SK-N-SH (cell line): Measurements from ENCODE around the gene OR52D1. TPM values are rescaled to one million over a fixed set of nuclear protein-coding genes. Genes with fewer than 3 reads are reported as not detected.

Source experiments
- CTCF ChIA-PET: fragments of 300-600, 350-600 bp; formaldehyde crosslinking; extraction: SDS; loops from one replicate; lab custom pipeline; 2021; lab: Yijun Ruan, JAX
- POLR2A ChIA-PET: fragments of 350-600 bp; sonication (Branson Sonifier 250); formaldehyde crosslinking; extraction: SDS; loops from one replicate; lab custom pipeline; 2020; ENCODE audit warnings: antibody characterized with exemption, inconsistent platforms; lab: Yijun Ruan, JAX
- DNase-seq: peaks from one replicate; pipeline ENCODE4 v3.0.0; 2012
- H2AFZ ChIP-seq: fragments of 200-600 bp; sonication (generic); 2 replicates; pipeline ENCODE4 v1.8.1; 2016; ENCODE audit warnings: antibody characterized with exemption, mild to moderate bottlenecking, low read depth
- H3F3A ChIP-seq: fragments of 200-600 bp; sonication (generic); replicated peaks from 2 replicates; pipeline ENCODE3; 2016; ENCODE audit warnings: antibody characterized with exemption, mild to moderate bottlenecking; ENCODE audit not compliant: insufficient read depth
- H3K27ac ChIP-seq, 2 experiments: fragments of 200-500 bp in 1 of 2; fragments of 200-600 bp in 1 of 2; sonication (Bioruptor generic) in 1 of 2; sonication (generic), shearing (Covaris generic) in 1 of 2; 2 replicates each; pipeline versions ENCODE4 v1.5.1 to v1.6.1; 2014 to 2016; ENCODE audit warnings: low read depth in 2 of 2, inconsistent platforms in 1 of 2, low read length in 1 of 2, mild to moderate bottlenecking in 1 of 2, mixed read lengths in 1 of 2
- H3K27me3 ChIP-seq: fragments of 200-600 bp; sonication (generic), shearing (Covaris generic); 2 replicates; pipeline ENCODE4 v1.6.1; 2016; ENCODE audit warnings: mixed run types; ENCODE audit not compliant: insufficient read depth
- H3K36me3 ChIP-seq, 2 experiments: fragments of 200-500 bp in 1 of 2; fragments of 200-600 bp in 1 of 2; sonication (Bioruptor generic) in 1 of 2; sonication (generic) in 1 of 2; replicated peaks in 1 of 2; 2 replicates each; pipeline versions ENCODE3 to v1.5.1; 2014 to 2016; ENCODE audit warnings: low read length in 1 of 2, mild to moderate bottlenecking in 1 of 2; ENCODE audit not compliant: insufficient read depth in 2 of 2, control insufficient read depth in 1 of 2
- H3K4me1 ChIP-seq, 2 experiments: fragments of 200-500 bp in 1 of 2; fragments of 200-600 bp in 1 of 2; sonication (Bioruptor generic) in 1 of 2; sonication (generic), shearing (Covaris generic) in 1 of 2; 2 replicates each; pipeline versions ENCODE4 v1.5.1 to v1.6.1; 2014 to 2016; ENCODE audit warnings: low read depth in 1 of 2, low read length in 1 of 2, mixed run types in 1 of 2; ENCODE audit not compliant: insufficient read depth in 2 of 2, control insufficient read depth in 1 of 2
- H3K4me2 ChIP-seq: fragments of 200-600 bp; sonication (generic), shearing (Covaris generic); 2 replicates; pipeline ENCODE4 v1.6.1; 2017; ENCODE audit warnings: mixed run types
- H3K4me3 ChIP-seq, 2 experiments: fragments of 200-500 bp in 1 of 2; fragments of 200-600 bp in 1 of 2; sonication (Bioruptor generic) in 1 of 2; sonication (generic), shearing (Covaris generic) in 1 of 2; 2 replicates each; pipeline versions ENCODE4 v1.5.1 to v1.8.1; 2014 to 2016; ENCODE audit warnings: low read depth in 2 of 2, inconsistent platforms in 1 of 2, low read length in 1 of 2, mild to moderate bottlenecking in 1 of 2, mixed read lengths in 1 of 2, moderate library complexity in 1 of 2
- H3K79me2 ChIP-seq: fragments of 200-600 bp; sonication (generic); 2 replicates; pipeline ENCODE4 v1.8.1; 2017; ENCODE audit warnings: mild to moderate bottlenecking; ENCODE audit not compliant: insufficient read depth
- H3K9ac ChIP-seq: fragments of 200-600 bp; sonication (generic); 2 replicates; pipeline ENCODE4 v1.6.1; 2017; ENCODE audit warnings: mixed run types
- H3K9me2 ChIP-seq: fragments of 200-600 bp; sonication (generic); 2 replicates; pipeline ENCODE4 v1.6.1; 2017; ENCODE audit warnings: mixed run types
- H3K9me3 ChIP-seq: fragments of 200-600 bp; sonication (generic); 2 replicates; pipeline ENCODE4 v1.6.1; 2017; ENCODE audit warnings: mixed run types, mild to moderate bottlenecking, moderate library complexity
- H4K20me1 ChIP-seq: fragments of 200-600 bp; sonication (generic); 2 replicates; pipeline ENCODE4 v1.6.1; 2017; ENCODE audit warnings: mild to moderate bottlenecking, mixed run types; ENCODE audit not compliant: insufficient read depth
- ELF1 ChIP-seq: IDR thresholded peaks from 2 replicates; pipeline ENCODE4 v1.4.0; 2012
- FOXJ3 ChIP-seq: sonication (generic); formaldehyde crosslinking; IDR thresholded peaks from 2 replicates; pipeline ENCODE4 v1.5.1; 2020; ENCODE audit warnings: mild to moderate bottlenecking, missing genetic modification reagents
- GABPA ChIP-seq: IDR thresholded peaks from 2 replicates; pipeline ENCODE4 v1.4.0; 2012; ENCODE audit warnings: low read depth, mild to moderate bottlenecking
- GATA2 ChIP-seq: sonication (generic); formaldehyde crosslinking; IDR thresholded peaks from 2 replicates; pipeline ENCODE4 v1.5.0; 2020; ENCODE audit warnings: mild to moderate bottlenecking, missing genetic modification reagents
- JUND ChIP-seq: IDR thresholded peaks from 2 replicates; pipeline ENCODE4 v1.4.0; 2012
- NFIC ChIP-seq: IDR thresholded peaks from 2 replicates; pipeline ENCODE4 v1.4.0; 2012; ENCODE audit warnings: borderline replicate concordance
- NRF1 ChIP-seq: IDR thresholded peaks from 2 replicates; pipeline ENCODE4 v1.6.1; 2012; ENCODE audit warnings: low read depth, mild to moderate bottlenecking, low read length
- POLR2AphosphoS5 ChIP-seq: IDR thresholded peaks from 2 replicates; pipeline ENCODE4 v1.6.1; 2012; ENCODE audit warnings: low read depth, low read length
- RAD21 ChIP-seq: IDR thresholded peaks from 2 replicates; pipeline ENCODE4 v1.6.1; 2012; ENCODE audit warnings: mild to moderate bottlenecking, low read length
- TCF12 ChIP-seq: IDR thresholded peaks from 2 replicates; pipeline ENCODE4 v1.4.0; 2012
- TEAD4 ChIP-seq: IDR thresholded peaks from 2 replicates; pipeline ENCODE4 v1.4.0; 2012; ENCODE audit warnings: mild to moderate bottlenecking, borderline replicate concordance; ENCODE audit not compliant: insufficient read depth
- YY1 ChIP-seq: IDR thresholded peaks from 2 replicates; pipeline ENCODE4 v1.4.0; 2012; ENCODE audit warnings: low read depth, mild to moderate bottlenecking
- WGBS: methylation state at CpG from one replicate; pipeline ENCODE4 v1.1.6; 2017; ENCODE audit warnings: low lambda C conversion rate; 5-methylcytosine and 5-hydroxymethylcytosine counted together
- polyA plus RNA-seq, 3 experiments: library from polyadenylated mRNA; depleted of rRNA; stranded (reverse); fragments of >200 nt; gene quantifications; 2 replicates each; pipeline ENCODE4 v1.2.3, GENCODE V29; 2012
- TF ChIP-seq, protein P1 (sequence below): IDR thresholded peaks from 2 replicates; pipeline ENCODE4 v1.6.1; 2012; ENCODE audit warnings: mild to moderate bottlenecking, low read depth, low read length, moderate library complexity
- TF ChIP-seq, protein P2 (sequence below): fragments of 200-600 bp; sonication (generic); IDR thresholded peaks from 2 replicates; pipeline ENCODE4 v1.6.1; 2017; ENCODE audit warnings: antibody characterized with exemption, mild to moderate bottlenecking, moderate library complexity
- TF ChIP-seq, protein P3 (sequence below): IDR thresholded peaks from 2 replicates; pipeline ENCODE4 v1.4.0; 2012; ENCODE audit warnings: low read depth, borderline replicate concordance

OR52D1 gene
- polyA plus RNA-seq, 1 of the 3 experiments (the other 2 are of a cell fraction), result not detected

DNA sequence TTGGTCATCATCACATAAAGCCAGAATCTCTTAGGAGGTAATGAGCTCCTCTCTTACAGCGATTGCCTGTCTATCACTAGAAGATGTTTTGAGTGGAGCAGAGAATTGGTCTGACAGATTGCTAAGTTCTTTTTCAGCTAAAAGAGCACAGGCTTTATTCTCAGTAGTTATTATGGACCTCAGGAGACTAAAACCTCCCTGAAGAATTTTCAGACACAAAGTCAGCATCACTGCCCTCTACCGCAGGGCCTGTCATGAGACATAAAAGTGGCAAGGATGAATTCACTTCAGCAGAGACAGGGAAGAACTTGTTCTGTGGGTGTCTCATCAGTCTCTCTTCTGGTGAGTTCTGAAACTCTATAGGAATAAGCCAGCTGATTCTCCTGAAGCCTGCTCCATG lies 39.5 kb upstream of the OR52D1 start, which contains the start of gene OR51I2:
TSS of gene OR51I2 (plus strand) at position 301 of the 400 bp plus-strand sequence. CDS start 4,166 bp downstream, outside the sequence.
- H3K79me2 ChIP-seq, result no peaks in the 10 kb centered on the region
- H3K9me3 ChIP-seq, result no peaks in the 10 kb centered on the region
- TF ChIP-seq FOXJ3, result no peak
- no peak for TF ChIP-seq POLR2AphosphoS5
- TF ChIP-seq RAD21, result no peak
- TF ChIP-seq ELF1, result no peak
- TF ChIP-seq, protein P1, sequence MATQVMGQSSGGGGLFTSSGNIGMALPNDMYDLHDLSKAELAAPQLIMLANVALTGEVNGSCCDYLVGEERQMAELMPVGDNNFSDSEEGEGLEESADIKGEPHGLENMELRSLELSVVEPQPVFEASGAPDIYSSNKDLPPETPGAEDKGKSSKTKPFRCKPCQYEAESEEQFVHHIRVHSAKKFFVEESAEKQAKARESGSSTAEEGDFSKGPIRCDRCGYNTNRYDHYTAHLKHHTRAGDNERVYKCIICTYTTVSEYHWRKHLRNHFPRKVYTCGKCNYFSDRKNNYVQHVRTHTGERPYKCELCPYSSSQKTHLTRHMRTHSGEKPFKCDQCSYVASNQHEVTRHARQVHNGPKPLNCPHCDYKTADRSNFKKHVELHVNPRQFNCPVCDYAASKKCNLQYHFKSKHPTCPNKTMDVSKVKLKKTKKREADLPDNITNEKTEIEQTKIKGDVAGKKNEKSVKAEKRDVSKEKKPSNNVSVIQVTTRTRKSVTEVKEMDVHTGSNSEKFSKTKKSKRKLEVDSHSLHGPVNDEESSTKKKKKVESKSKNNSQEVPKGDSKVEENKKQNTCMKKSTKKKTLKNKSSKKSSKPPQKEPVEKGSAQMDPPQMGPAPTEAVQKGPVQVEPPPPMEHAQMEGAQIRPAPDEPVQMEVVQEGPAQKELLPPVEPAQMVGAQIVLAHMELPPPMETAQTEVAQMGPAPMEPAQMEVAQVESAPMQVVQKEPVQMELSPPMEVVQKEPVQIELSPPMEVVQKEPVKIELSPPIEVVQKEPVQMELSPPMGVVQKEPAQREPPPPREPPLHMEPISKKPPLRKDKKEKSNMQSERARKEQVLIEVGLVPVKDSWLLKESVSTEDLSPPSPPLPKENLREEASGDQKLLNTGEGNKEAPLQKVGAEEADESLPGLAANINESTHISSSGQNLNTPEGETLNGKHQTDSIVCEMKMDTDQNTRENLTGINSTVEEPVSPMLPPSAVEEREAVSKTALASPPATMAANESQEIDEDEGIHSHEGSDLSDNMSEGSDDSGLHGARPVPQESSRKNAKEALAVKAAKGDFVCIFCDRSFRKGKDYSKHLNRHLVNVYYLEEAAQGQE, result no peak
- no peak for TF ChIP-seq TCF12
- TF ChIP-seq, protein P2, sequence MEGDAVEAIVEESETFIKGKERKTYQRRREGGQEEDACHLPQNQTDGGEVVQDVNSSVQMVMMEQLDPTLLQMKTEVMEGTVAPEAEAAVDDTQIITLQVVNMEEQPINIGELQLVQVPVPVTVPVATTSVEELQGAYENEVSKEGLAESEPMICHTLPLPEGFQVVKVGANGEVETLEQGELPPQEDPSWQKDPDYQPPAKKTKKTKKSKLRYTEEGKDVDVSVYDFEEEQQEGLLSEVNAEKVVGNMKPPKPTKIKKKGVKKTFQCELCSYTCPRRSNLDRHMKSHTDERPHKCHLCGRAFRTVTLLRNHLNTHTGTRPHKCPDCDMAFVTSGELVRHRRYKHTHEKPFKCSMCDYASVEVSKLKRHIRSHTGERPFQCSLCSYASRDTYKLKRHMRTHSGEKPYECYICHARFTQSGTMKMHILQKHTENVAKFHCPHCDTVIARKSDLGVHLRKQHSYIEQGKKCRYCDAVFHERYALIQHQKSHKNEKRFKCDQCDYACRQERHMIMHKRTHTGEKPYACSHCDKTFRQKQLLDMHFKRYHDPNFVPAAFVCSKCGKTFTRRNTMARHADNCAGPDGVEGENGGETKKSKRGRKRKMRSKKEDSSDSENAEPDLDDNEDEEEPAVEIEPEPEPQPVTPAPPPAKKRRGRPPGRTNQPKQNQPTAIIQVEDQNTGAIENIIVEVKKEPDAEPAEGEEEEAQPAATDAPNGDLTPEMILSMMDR, result no peak
- no peak for TF ChIP-seq GATA2
- TF ChIP-seq NFIC, result no peak
- no peak for TF ChIP-seq JUND
- no peak for TF ChIP-seq NRF1
- no peak for TF ChIP-seq YY1
- no peak for TF ChIP-seq TEAD4
- no peak for TF ChIP-seq GABPA
- TF ChIP-seq, protein P3, sequence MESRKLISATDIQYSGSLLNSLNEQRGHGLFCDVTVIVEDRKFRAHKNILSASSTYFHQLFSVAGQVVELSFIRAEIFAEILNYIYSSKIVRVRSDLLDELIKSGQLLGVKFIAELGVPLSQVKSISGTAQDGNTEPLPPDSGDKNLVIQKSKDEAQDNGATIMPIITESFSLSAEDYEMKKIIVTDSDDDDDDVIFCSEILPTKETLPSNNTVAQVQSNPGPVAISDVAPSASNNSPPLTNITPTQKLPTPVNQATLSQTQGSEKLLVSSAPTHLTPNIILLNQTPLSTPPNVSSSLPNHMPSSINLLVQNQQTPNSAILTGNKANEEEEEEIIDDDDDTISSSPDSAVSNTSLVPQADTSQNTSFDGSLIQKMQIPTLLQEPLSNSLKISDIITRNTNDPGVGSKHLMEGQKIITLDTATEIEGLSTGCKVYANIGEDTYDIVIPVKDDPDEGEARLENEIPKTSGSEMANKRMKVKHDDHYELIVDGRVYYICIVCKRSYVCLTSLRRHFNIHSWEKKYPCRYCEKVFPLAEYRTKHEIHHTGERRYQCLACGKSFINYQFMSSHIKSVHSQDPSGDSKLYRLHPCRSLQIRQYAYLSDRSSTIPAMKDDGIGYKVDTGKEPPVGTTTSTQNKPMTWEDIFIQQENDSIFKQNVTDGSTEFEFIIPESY, result no peak
- H3K9me2 ChIP-seq, result no peaks in the 10 kb centered on the region
- H3K36me3 ChIP-seq, result no peaks in the 10 kb centered on the region
- H3K4me2 ChIP-seq, result no peak within 1 kb of the TSS
- peaks cover 8% of the 10 kb centered on the region; the same call in 1 of the 2 replicates for H3K27me3 ChIP-seq
- H3K27ac ChIP-seq, result no peak within 1 kb of the TSS
- no peaks in the 10 kb centered on the region for H3K4me1 ChIP-seq
- H2AFZ ChIP-seq, result no peak within 1 kb of the TSS
- no peaks in the 10 kb centered on the region for H4K20me1 ChIP-seq
- H3K9ac ChIP-seq, result no peak within 1 kb of the TSS
- no peaks in the 10 kb centered on the region for H3F3A ChIP-seq
- no peak within 1 kb of the TSS for H3K4me3 ChIP-seq
- ChIA-PET POLR2A (no interaction called here), CTCF (interaction anchor here (1.8 kb wide), 1 partner anchor 15 kb away, joined by 3 read pairs; no protein-coding TSS in a partner anchor)
- DNase-seq, result no peak
- 0% methylated on average over 2 of the region's 2 CpGs for whole genome bisulfite sequencing
